BJ (cell line): ENCODE results near the gene GCSH. TPM values are rescaled to one million over a fixed set of nuclear protein-coding genes. Genes with fewer than 3 reads are reported as not detected.

Experiments
- CTCF ChIA-PET: fragments of 350-600 bp; formaldehyde crosslinking; extraction: SDS; loops from one replicate; lab custom pipeline; 2021; ENCODE audit warnings: antibody characterized with exemption, inconsistent platforms; lab: Yijun Ruan, JAX
- POLR2A ChIA-PET: fragments of 300-600 bp; sonication (Branson Sonifier 250); formaldehyde crosslinking; extraction: SDS; loops from one replicate; lab custom pipeline; 2021; ENCODE audit warnings: antibody characterized with exemption; lab: Charles Lee
- DNase-seq: peaks from one replicate; pipeline ENCODE4 v3.0.0-alpha.2; 2011; ENCODE audit warnings: low read depth
- H3K27me3 ChIP-seq: 2 replicates; pipeline ENCODE4 v1.6.0; 2011; ENCODE audit warnings: low read length; ENCODE audit not compliant: control insufficient read depth, insufficient read depth
- H3K36me3 ChIP-seq: 2 replicates; pipeline ENCODE4 v1.5.1; 2011; ENCODE audit warnings: low read length; ENCODE audit not compliant: control insufficient read depth, insufficient read depth
- H3K4me3 ChIP-seq: 2 replicates; pipeline ENCODE4 v1.5.1; 2011; ENCODE audit warnings: low read depth, mild to moderate bottlenecking, control low read depth, low read length
- polyA plus RNA-seq: library from polyadenylated mRNA; depleted of rRNA; stranded (reverse); fragments of >200 nt; gene quantifications from 2 replicates; pipeline ENCODE4 v1.2.3, GENCODE V29; 2011
- TF ChIP-seq, protein P1 (sequence below): IDR thresholded peaks from 2 replicates; pipeline ENCODE4 v1.5.1; 2011; ENCODE audit warnings: low read depth, mild to moderate bottlenecking, control low read depth, inconsistent platforms, low read length, moderate library complexity; ENCODE audit not compliant: insufficient read depth

Gene GCSH
- polyA plus RNA-seq, 1 experiment, result 6.2 TPM

DNA sequence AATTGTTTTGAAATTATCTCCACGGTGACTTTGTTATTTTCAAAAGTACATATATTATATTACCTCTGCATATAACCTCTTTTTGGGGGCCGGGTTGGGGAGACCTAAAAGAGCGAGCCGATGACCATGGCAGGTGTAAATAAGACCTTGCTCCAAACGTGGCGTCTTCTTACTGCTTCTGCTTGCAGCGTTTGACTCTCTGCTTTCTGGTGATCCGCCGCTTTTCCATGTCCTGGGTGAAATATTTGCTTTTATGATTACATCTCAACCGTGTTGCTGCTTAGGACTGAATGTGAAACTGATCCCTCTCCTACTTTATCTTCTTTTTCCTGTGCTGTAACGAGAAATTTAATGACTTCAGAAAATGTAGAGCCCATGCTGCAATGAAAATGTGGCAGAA lies 42.4 kb downstream of the GCSH start:
- DNase-seq, result no peak
- Histone ChIP-seq H3K27me3 (no peaks in the 10 kb centered on the region), H3K36me3 (no peaks in the 10 kb centered on the region), H3K4me3 (no peak overlapping the region)
- POLR2A ChIA-PET, result no interaction called here
- CTCF ChIA-PET, result no interaction called here
- TF ChIP-seq, protein P1, sequence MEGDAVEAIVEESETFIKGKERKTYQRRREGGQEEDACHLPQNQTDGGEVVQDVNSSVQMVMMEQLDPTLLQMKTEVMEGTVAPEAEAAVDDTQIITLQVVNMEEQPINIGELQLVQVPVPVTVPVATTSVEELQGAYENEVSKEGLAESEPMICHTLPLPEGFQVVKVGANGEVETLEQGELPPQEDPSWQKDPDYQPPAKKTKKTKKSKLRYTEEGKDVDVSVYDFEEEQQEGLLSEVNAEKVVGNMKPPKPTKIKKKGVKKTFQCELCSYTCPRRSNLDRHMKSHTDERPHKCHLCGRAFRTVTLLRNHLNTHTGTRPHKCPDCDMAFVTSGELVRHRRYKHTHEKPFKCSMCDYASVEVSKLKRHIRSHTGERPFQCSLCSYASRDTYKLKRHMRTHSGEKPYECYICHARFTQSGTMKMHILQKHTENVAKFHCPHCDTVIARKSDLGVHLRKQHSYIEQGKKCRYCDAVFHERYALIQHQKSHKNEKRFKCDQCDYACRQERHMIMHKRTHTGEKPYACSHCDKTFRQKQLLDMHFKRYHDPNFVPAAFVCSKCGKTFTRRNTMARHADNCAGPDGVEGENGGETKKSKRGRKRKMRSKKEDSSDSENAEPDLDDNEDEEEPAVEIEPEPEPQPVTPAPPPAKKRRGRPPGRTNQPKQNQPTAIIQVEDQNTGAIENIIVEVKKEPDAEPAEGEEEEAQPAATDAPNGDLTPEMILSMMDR, result no peak

DNA sequence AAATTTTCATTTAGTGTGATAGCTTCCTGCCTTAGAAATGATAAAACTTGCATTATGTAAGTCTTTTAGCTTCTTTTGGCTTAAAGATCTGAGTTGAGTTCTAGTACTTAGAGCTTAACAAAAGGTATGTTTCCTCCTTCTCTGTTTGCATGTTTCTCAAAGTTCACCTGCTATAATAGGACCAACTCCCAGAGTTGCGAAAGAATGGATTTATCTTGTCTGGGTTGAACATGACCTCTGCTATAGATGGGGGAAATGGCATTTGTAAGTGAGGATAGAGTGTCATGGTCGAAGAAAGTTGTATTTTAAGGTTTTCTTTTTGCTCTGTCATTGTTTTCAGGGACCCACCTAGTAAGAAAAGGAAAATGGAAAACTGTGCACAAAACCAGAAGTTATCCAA lies 53.4 kb downstream of the GCSH start:
- CTCF ChIA-PET, result interaction anchor here (0.9 kb wide), 1 partner anchor 28 kb away, joined by 4 read pairs; no protein-coding TSS in a partner anchor
- H3K36me3 ChIP-seq, result peaks cover 6% of the 10 kb centered on the region
- DNase-seq, result no peak
- no peaks in the 10 kb centered on the region for H3K27me3 ChIP-seq
- TF ChIP-seq, protein P1, result no peak
- POLR2A ChIA-PET, result no interaction called here
- H3K4me3 ChIP-seq, result no peak overlapping the region

DNA sequence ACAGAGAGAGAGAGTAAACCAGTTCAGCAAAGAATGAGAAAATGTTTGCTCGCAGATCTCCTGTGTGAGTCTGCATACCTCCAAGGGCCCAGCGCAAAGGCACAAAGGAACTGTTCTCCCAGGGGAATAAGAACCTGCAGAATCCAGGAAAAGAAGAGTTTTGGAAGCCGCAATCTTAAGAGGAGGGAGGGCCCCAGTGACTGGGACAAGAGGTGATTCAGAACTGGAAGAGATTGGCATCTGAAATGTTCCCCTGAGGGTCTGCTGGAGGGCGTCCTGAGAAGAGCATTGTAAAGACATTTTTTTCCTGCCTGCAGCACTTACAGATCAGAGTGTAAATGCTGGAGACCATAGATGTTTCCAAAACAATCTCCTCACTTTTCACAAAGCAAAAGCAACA lies 54.5 kb downstream of the GCSH start:
- no peak for DNase-seq
- ChIA-PET POLR2A (no interaction called here), CTCF (no interaction called here)
- H3K36me3 ChIP-seq, result peaks cover 6% of the 10 kb centered on the region
- TF ChIP-seq, protein P1, result no peak
- no peaks in the 10 kb centered on the region for H3K27me3 ChIP-seq
- H3K4me3 ChIP-seq, result no peak overlapping the region

DNA sequence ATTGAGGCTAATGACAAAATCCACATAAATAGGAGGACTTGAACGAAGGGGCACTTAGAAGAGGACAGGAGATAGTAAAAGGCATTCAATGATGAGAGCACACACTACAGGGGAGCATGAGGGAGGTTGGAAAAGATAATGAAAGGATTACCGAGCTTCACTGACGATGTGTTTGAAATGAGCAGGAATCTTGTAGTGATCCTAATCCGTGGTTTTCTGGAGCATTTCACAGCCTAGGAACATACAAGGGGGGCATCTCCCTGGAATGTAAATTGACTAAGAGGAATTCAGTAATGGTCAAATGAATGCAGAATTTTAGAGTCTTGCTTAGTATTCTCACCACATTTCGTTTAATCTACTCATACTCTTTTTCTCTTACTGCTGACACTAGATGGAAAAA lies 55.4 kb downstream of the GCSH start:
- no peak for DNase-seq
- TF ChIP-seq, protein P1, result no peak
- ChIA-PET CTCF (no interaction called here), POLR2A (interaction anchor here (0.6 kb wide), 1 partner anchor 18 kb away, joined by 3 read pairs; no protein-coding TSS in a partner anchor)
- Histone ChIP-seq H3K36me3 (peaks cover 6% of the 10 kb centered on the region), H3K4me3 (no peak overlapping the region), H3K27me3 (no peaks in the 10 kb centered on the region)

DNA sequence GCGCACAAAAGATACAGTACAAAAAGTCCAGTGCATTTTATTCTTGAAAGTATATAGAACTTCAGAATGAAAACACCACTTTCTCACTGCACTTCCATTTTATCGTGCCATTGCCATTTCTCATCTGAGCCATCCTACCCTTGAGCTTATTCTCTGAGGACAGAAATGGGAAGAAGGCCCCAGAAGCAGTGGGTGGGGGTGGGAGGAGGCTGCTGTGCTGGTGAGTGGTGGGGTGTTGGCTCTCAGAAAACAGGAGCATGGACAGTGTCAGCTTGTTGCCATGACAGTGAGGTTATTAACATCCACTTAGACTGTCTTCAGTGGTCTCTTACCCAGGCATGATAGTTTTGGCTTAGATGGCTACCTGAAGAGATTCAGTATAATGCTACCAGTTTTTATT lies 56.1 kb downstream of the GCSH start:
- no peak for DNase-seq
- no peaks in the 10 kb centered on the region for H3K27me3 ChIP-seq
- ChIA-PET POLR2A (interaction anchor here (0.6 kb wide), 1 partner anchor 19 kb away, joined by 3 read pairs; no protein-coding TSS in a partner anchor), CTCF (no interaction called here)
- H3K36me3 ChIP-seq, result peaks cover 6% of the 10 kb centered on the region
- TF ChIP-seq, protein P1, result no peak
- no peak overlapping the region for H3K4me3 ChIP-seq
